Measurements from ENCODE around the gene CAMK1D.

DNA sequence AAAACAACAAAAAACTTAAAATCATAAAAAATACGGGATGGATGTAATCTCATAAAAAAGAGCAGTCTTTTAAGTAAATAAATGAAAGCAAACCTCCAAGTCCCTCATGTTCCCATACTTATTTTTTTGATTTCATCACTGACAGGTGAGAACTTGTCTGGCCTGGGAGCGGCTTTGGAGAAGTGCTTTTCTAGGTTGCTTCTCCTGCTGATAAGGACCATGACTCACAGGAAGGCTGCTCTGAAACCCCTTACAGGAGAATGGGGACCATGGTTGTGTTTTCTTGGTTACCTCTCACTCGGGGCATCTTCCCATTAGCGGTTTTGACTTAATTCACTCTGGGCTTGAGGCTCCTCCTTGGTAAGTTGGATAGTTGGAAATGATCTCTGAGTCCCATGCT, 237.4 kb downstream of the CAMK1D start:
- TF ChIP-seq CTCF (IDR thresholded peaks at IDR 0.05) (no peak), POLR2A (IDR thresholded peaks at IDR 0.05) (no peak)
